HEK293 (cell line): ENCODE data around the gene CDC42BPA.

ENCODE experiments used
- CTCF ChIA-PET: fragments of 350-600 bp; formaldehyde crosslinking; extraction: SDS; loops from one replicate; lab custom pipeline; 2021; ENCODE audit warnings: antibody characterized with exemption; lab: Yijun Ruan, JAX
- POLR2A ChIA-PET: fragments of 300-600 bp; formaldehyde crosslinking; extraction: SDS; loops from one replicate; lab custom pipeline; 2020; ENCODE audit warnings: antibody characterized with exemption, inconsistent platforms; lab: Yijun Ruan, JAX
- H3K27ac ChIP-seq: fragments of 200-500 bp; sonication (Bioruptor generic); 2 replicates; pipeline ENCODE4 v1.5.1; 2014; ENCODE audit warnings: low read depth, low read length, control low read depth, inconsistent platforms; ENCODE audit errors: extremely low read depth
- H3K36me3 ChIP-seq, 2 experiments: fragments of 200-500 bp in 1 of 2; sonication (Bioruptor generic) in 1 of 2; 1 replicate in 1 of 2; 2 replicates in 1 of 2; pipeline ENCODE4 v1.5.1; 2014 to 2017; ENCODE audit warnings: inconsistent platforms in 2 of 2, low read length in 2 of 2; ENCODE audit not compliant: control insufficient read depth in 2 of 2, insufficient read depth in 1 of 2
- H3K4me1 ChIP-seq: fragments of 200-500 bp; sonication (Bioruptor generic); 2 replicates; pipeline ENCODE4 v1.5.1; 2014; ENCODE audit warnings: mild to moderate bottlenecking, low read length, inconsistent platforms; ENCODE audit not compliant: control insufficient read depth, insufficient read depth
- H3K4me3 ChIP-seq: 2 replicates; pipeline ENCODE4 v1.5.1; 2011; ENCODE audit warnings: low read depth, mild to moderate bottlenecking, control low read depth, low read length, moderate library complexity
- H3K9me3 ChIP-seq: fragments of 200-500 bp; sonication (Bioruptor generic); 2 replicates; pipeline ENCODE4 v1.5.1; 2014; ENCODE audit warnings: low read depth, low read length, inconsistent platforms; ENCODE audit not compliant: control insufficient read depth, insufficient read depth
- HOXA7 ChIP-seq: sonication (generic); formaldehyde crosslinking; IDR thresholded peaks from 2 replicates; pipeline ENCODE4 v1.8.1; 2022; ENCODE audit warnings: missing genetic modification reagents, borderline replicate concordance
- KLF8 ChIP-seq: fragments of 450-650 bp; formaldehyde crosslinking; IDR thresholded peaks from 2 replicates; pipeline ENCODE4 v1.5.1; 2016; ENCODE audit warnings: missing biosample characterization, missing genetic modification characterization
- MYNN ChIP-seq: fragments of 450-650 bp; formaldehyde crosslinking; IDR thresholded peaks from 2 replicates; pipeline ENCODE4 v1.5.1; 2016; ENCODE audit warnings: missing biosample characterization, missing genetic modification characterization, borderline replicate concordance
- SCRT2 ChIP-seq: fragments of 450-650 bp; formaldehyde crosslinking; IDR thresholded peaks from 2 replicates; pipeline ENCODE4 v1.5.1; 2016; ENCODE audit warnings: missing biosample characterization, missing genetic modification characterization
- SP2 ChIP-seq: fragments of 450-650 bp; formaldehyde crosslinking; IDR thresholded peaks from 2 replicates; pipeline ENCODE4 v1.5.1; 2016; ENCODE audit warnings: missing biosample characterization, missing genetic modification characterization
- WT1 ChIP-seq: fragments of 450-650 bp; formaldehyde crosslinking; IDR thresholded peaks from 2 replicates; pipeline ENCODE4 v1.5.1; 2016; ENCODE audit warnings: missing biosample characterization, missing genetic modification characterization
- ZFP41 ChIP-seq: fragments of 450-650 bp; formaldehyde crosslinking; IDR thresholded peaks from 2 replicates; pipeline ENCODE4 v1.5.1; 2016; ENCODE audit warnings: missing biosample characterization, missing genetic modification characterization, borderline replicate concordance
- ZNF157 ChIP-seq: fragments of 450-650 bp; formaldehyde crosslinking; IDR thresholded peaks from 2 replicates; pipeline ENCODE4 v1.5.1; 2016; ENCODE audit warnings: missing biosample characterization, missing genetic modification characterization
- ZNF16 ChIP-seq: fragments of 450-650 bp; formaldehyde crosslinking; IDR thresholded peaks from 2 replicates; pipeline ENCODE4 v1.5.1; 2016; ENCODE audit warnings: low read depth, missing biosample characterization, missing genetic modification characterization
- ZNF24 ChIP-seq: fragments of 450-650 bp; formaldehyde crosslinking; IDR thresholded peaks from 2 replicates; pipeline ENCODE4 v1.5.1; 2016; ENCODE audit warnings: missing biosample characterization, missing genetic modification characterization
- ZNF248 ChIP-seq: fragments of 450-650 bp; formaldehyde crosslinking; IDR thresholded peaks from 2 replicates; pipeline ENCODE4 v1.5.1; 2017; ENCODE audit warnings: missing biosample characterization, missing genetic modification characterization
- ZNF266 ChIP-seq: fragments of 450-650 bp; formaldehyde crosslinking; IDR thresholded peaks from 2 replicates; pipeline ENCODE4 v1.5.1; 2016; ENCODE audit warnings: missing biosample characterization, missing genetic modification characterization, low read depth
- ZNF514 ChIP-seq: fragments of 450-650 bp; formaldehyde crosslinking; IDR thresholded peaks from 2 replicates; pipeline ENCODE4 v1.5.1; 2016; ENCODE audit warnings: missing biosample characterization, missing genetic modification characterization
- ZNF521 ChIP-seq: fragments of 450-650 bp; formaldehyde crosslinking; IDR thresholded peaks from 2 replicates; pipeline ENCODE4 v1.5.1; 2017; ENCODE audit warnings: missing biosample characterization, mild to moderate bottlenecking, missing genetic modification characterization
- ZNF843 ChIP-seq: fragments of 450-650 bp; formaldehyde crosslinking; IDR thresholded peaks from 2 replicates; pipeline ENCODE4 v1.5.1; 2016; ENCODE audit warnings: missing biosample characterization, missing genetic modification characterization
- ZSCAN23 ChIP-seq: fragments of 450-650 bp; formaldehyde crosslinking; IDR thresholded peaks from 2 replicates; pipeline ENCODE4 v1.5.1; 2016; ENCODE audit warnings: missing biosample characterization, missing genetic modification characterization
- TF ChIP-seq, protein P1 (sequence below): fragments of 450-650 bp; formaldehyde crosslinking; IDR thresholded peaks from 2 replicates; pipeline ENCODE4 v1.5.1; 2016; ENCODE audit warnings: missing biosample characterization, missing genetic modification characterization, borderline replicate concordance
- TF ChIP-seq, protein P2 (sequence below): fragments of 450-650 bp; formaldehyde crosslinking; IDR thresholded peaks from 2 replicates; pipeline ENCODE4 v1.5.1; 2016; ENCODE audit warnings: missing biosample characterization, missing genetic modification characterization
- TF ChIP-seq, protein P3 (sequence below): sonication (generic); formaldehyde crosslinking; IDR thresholded peaks from 2 replicates; pipeline ENCODE4 v1.8.1; 2022; ENCODE audit warnings: mild to moderate bottlenecking, moderate library complexity, missing genetic modification reagents

CDC42BPA gene

DNA sequence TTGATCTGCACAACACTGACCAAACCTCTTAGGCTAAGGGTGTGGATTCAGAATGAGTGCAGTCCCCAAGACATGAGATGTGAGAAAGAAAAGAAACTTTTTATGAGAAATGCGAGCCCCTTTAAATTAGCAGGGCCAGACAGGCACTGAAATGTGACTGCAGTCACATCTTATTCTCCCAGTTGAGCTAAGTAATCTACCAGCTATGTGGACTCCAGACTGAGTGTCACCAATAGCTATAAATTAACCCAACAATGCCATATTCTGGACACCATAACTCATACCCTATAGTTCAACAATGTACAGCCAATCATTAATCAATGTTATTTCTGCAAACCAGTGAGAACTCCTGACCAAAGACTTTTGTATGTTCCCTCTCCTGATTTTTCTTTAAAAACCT, 225.0 kb downstream of the CDC42BPA start (continued):
- TF ChIP-seq HOXA7 (no peak), SCRT2 (no peak), SP2 (tag by site-specific recombination) (no peak), WT1 (tag by site-specific recombination) (no peak), ZNF248 (tag by site-specific recombination) (no peak)
- TF ChIP-seq, protein P1, sequence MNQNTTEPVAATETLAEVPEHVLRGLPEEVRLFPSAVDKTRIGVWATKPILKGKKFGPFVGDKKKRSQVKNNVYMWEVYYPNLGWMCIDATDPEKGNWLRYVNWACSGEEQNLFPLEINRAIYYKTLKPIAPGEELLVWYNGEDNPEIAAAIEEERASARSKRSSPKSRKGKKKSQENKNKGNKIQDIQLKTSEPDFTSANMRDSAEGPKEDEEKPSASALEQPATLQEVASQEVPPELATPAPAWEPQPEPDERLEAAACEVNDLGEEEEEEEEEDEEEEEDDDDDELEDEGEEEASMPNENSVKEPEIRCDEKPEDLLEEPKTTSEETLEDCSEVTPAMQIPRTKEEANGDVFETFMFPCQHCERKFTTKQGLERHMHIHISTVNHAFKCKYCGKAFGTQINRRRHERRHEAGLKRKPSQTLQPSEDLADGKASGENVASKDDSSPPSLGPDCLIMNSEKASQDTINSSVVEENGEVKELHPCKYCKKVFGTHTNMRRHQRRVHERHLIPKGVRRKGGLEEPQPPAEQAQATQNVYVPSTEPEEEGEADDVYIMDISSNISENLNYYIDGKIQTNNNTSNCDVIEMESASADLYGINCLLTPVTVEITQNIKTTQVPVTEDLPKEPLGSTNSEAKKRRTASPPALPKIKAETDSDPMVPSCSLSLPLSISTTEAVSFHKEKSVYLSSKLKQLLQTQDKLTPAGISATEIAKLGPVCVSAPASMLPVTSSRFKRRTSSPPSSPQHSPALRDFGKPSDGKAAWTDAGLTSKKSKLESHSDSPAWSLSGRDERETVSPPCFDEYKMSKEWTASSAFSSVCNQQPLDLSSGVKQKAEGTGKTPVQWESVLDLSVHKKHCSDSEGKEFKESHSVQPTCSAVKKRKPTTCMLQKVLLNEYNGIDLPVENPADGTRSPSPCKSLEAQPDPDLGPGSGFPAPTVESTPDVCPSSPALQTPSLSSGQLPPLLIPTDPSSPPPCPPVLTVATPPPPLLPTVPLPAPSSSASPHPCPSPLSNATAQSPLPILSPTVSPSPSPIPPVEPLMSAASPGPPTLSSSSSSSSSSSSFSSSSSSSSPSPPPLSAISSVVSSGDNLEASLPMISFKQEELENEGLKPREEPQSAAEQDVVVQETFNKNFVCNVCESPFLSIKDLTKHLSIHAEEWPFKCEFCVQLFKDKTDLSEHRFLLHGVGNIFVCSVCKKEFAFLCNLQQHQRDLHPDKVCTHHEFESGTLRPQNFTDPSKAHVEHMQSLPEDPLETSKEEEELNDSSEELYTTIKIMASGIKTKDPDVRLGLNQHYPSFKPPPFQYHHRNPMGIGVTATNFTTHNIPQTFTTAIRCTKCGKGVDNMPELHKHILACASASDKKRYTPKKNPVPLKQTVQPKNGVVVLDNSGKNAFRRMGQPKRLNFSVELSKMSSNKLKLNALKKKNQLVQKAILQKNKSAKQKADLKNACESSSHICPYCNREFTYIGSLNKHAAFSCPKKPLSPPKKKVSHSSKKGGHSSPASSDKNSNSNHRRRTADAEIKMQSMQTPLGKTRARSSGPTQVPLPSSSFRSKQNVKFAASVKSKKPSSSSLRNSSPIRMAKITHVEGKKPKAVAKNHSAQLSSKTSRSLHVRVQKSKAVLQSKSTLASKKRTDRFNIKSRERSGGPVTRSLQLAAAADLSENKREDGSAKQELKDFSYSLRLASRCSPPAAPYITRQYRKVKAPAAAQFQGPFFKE, result no peak
- TF ChIP-seq, protein P2, sequence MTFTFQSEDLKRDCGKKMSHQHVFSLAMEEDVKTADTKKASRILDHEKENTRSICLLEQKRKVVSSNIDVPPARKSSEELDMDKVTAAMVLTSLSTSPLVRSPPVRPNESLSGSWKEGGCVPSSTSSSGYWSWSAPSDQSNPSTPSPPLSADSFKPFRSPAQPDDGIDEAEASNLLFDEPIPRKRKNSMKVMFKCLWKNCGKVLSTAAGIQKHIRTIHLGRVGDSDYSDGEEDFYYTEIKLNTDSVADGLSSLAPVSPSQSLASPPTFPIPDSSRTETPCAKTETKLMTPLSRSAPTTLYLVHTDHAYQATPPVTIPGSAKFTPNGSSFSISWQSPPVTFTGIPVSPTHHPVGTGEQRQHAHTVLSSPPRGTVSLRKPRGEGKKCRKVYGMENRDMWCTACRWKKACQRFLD (tag by site-specific recombination), result no peak
- TF ChIP-seq, all 188 proteins: peak for 0

DNA sequence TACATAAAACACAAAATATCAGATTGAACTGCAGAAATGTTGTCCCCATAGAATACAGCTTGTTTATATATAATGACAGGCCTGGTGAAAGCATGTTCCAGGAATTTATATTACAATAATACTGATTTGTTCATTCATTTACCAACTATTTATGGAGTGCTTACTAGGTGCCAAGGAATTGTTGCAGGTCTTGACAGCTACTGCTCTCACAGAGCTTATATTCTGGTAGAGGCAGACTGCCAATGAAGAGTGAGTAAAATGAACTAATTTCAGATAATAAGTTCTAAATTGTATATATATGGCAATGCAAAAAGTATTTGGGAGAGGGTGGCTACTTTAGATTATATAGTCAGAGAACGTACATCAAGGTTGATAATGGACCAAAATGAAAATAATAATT, 226.2 kb downstream of the CDC42BPA start:
- Histone ChIP-seq H3K4me3 (no peak overlapping the region), H3K4me1 (no peaks in the 10 kb centered on the region; the same call in 1 of the 2 replicates), H3K27ac (no peak overlapping the region), H3K9me3 (no peaks in the 10 kb centered on the region), H3K36me3 (peaks cover 0 to 9% of the 10 kb centered on the region in 2 experiments; a peak in 1 of 3 replicates)
- TF ChIP-seq MYNN (tag by site-specific recombination) (no peak), ZNF843 (tag by site-specific recombination) (no peak), KLF8 (tag by site-specific recombination) (no peak), ZNF16 (tag by site-specific recombination) (no peak), ZFP41 (no peak), ZSCAN23 (tag by site-specific recombination) (no peak), ZNF514 (tag by site-specific recombination) (no peak), ZNF521 (no peak), ZNF157 (no peak), ZNF266 (no peak), ZNF24 (tag by site-specific recombination) (no peak)
- TF ChIP-seq, protein P3, sequence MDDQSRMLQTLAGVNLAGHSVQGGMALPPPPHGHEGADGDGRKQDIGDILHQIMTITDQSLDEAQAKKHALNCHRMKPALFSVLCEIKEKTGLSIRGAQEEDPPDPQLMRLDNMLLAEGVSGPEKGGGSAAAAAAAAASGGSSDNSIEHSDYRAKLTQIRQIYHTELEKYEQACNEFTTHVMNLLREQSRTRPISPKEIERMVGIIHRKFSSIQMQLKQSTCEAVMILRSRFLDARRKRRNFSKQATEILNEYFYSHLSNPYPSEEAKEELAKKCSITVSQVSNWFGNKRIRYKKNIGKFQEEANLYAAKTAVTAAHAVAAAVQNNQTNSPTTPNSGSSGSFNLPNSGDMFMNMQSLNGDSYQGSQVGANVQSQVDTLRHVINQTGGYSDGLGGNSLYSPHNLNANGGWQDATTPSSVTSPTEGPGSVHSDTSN (CRISPR knock-in tag), result no peak
- ChIA-PET POLR2A (no interaction called here), CTCF (interaction anchor here (1.1 kb wide), 1 partner anchor 51 kb away, joined by 4 read pairs; no protein-coding TSS in a partner anchor)
